NCI-H1417 treated with DMSO at 0.1 percent for 48 hours (cell line): Measurements from ENCODE around the gene ERICH3.

Experiments used
- DNase-seq: peaks from one replicate; lab custom pipeline; 2025; lab: John Stamatoyannopoulos, UW

ERICH3 gene, protein sequence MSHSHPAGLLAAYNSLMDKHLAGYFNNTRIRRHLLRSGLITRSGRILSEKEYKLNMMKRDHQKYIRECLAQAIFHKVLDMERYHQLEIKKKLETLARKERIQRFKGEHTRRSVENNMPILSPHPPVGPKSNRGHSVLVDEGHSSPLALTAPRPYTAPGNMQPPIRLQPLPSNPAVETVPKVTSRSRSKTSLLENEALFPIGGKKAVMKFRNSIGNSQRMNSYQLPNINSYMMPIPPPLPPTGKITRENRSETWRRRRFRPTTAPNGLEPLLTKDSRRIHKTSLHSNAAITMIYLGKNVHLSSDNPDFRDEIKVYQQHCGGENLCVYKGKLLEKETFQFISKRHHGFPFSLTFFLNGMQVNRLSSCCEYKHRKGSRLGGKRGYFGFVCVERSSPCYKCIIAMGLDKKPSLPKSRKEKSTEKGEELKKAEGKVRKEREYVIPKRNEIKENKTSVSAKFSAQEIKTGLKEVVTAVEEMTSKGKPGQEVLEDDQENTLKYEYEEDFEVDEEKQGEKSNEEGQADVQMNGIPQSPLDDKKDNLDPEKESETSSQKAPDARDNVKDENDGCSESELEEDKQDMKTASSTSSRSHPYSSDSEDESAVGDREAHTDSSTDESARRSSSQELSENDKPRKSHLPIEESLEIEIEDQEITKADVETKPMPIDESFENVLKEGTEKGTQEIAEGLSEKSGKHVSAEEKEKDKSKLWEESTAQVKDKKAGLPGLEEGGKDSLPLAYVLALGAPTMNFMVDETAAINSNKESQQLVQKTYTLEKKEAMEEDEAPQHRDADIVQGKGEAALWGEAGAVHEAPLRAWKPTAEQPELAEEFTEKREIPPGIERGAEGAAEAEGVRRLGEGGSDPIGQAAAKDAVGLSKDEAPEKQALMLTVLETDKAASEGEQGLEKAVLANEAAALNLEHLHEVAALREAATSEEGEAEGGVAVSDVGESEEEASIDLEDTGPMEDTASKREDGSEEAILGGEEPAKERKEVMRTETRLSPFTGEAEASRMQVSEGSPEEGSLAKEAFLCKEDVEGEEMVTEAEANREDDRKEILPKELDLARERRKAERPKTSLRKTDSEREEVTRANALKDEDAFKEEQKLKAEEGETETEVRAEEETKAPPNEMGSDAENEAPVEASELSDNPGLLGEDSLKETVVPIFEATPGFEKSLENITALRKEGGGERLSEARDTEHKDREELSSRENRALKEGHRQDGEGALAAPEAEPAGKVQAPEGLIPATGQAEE (N-terminal part only)

GRCh38 chr1:74673351-74674111 is at the start of gene ERICH3:
TSS of gene ERICH3 (minus strand) at chr1:74673792. CDS start at chr1:74673519, 273 bp downstream.
- peak; percentile 50 for DNase-seq

- no peak for DNase-seq
These were observed 44.0 kb upstream of the ERICH3 start for GRCh38 chr1:74717626-74718025.

- no peak for DNase-seq
These were observed 43.2 kb upstream of the ERICH3 start for GRCh38 chr1:74716822-74717221.

DNA sequence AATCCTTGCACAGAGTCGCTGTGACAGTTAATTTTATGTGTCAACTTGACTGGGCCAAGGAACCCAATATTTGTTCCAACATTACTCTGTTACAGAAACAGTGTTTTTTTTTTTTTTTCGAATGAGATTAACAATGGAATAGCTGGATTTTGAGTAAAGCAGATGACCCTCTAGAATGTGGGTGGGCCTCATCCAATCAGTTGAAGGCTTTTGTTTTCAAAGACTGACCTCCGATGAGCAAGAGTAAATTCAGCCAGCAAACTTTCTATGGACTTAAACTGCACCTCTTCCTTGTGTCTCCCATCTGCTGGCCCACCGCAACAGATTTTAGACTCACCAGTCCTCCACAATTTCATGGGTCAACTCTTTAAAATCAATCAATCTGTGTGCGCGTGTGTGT is 42.2 kb upstream of the ERICH3 start:
- no peak for DNase-seq

DNA sequence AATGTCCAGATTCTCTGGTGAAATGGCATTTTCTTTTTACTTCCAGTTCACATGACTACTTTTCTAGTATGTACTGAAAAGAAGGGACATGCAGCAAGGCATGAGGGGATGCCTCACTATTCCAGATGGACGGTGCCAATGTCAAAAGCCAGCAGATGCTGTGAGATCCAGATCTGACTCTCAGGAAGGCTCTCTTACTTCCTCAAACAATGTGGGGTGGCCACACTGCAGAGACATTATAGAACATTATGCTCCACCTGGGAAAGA is 41.6 kb upstream of the ERICH3 start:
- DNase-seq = no peak

- no peak for DNase-seq
These were observed 41.0 kb upstream of the ERICH3 start for GRCh38 chr1:74714429-74715235.

- no peak for DNase-seq
These were observed 40.3 kb upstream of the ERICH3 start for GRCh38 chr1:74713849-74714248.

DNA sequence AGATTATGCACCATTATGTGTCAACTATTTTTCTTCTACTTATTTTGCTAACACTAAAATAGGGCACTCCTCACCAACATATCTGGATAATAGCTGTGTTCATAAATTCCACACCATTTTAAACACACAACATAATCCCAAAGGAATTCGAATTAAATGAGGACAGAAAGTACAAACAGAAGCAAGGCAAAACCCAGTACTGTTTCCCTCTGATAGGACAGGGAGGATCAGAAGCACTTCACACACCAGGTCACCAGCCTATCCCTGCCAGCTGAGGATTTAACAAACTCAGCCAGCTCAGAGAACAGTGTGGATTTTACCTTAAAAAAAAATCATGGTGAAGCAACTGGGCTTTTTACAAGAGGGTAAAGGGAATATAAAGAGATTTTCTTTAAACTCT is 39.3 kb upstream of the ERICH3 start:
- DNase-seq = no peak

GRCh38 chr1:74703386-74704182 is 30.0 kb upstream of the ERICH3 start:
- DNase-seq = no peak

- DNase-seq = no peak
These were observed 25.7 kb upstream of the ERICH3 start for GRCh38 chr1:74699331-74699730.

DNA sequence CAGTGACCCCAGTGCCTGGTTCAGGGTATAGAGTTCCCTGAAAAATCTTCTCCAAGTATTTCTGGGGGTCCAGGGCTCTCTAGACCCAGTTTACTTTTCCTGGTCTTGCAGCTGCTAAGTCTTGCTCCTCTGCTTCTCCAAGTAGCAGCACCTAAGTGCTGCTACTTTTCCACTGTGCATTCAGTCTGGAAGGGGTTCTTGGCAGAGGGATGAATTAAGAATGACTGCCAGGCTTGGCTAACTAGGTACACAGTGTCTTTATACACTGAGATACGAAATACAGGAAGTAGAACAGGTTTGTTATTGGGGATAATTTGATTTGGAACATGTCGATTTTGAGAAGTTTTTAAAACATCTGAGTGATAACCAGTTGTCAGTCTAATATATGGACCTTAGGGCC is 24.2 kb upstream of the ERICH3 start:
- DNase-seq = no peak

DNA sequence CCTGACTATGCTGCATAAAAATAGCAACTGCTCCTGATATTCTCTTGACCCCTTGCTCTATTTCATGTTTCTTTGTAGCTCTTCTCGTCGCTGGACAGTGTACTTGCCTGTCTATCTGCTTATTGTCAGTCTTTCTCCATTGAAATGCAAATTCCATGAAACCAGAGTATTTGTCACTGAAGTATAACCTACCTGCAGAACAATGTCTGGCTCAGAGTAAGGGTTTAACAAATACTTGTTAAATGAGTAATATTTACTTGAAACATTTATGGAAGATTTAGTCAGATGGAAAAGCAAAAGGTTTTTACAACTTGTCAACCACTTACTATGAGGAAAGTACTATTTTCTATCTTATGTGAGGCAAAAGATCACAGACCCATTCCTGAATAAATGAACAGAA is 19.9 kb upstream of the ERICH3 start:
- DNase-seq = no peak

DNA sequence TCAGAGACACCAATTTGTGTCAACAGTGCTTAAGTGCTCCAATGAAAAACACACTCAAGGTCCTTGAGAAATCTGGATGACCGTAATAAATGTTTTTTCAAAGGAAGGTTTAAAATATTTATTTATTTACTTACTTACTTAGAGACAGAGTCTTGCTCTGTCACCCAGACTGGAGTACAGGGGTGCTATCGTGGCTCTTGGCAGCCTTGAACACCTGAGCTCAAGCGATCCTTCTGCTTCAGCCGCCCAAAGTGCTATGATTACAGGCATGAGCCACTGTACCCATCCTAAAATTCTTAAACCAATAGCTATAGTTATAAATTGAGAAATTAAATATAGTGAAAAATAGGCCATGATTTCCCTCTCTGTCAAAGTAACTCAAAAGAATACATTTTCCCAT is 17.3 kb upstream of the ERICH3 start:
- DNase-seq = no peak

- no peak for DNase-seq
These were observed 16.7 kb upstream of the ERICH3 start for GRCh38 chr1:74690364-74690696.

DNA sequence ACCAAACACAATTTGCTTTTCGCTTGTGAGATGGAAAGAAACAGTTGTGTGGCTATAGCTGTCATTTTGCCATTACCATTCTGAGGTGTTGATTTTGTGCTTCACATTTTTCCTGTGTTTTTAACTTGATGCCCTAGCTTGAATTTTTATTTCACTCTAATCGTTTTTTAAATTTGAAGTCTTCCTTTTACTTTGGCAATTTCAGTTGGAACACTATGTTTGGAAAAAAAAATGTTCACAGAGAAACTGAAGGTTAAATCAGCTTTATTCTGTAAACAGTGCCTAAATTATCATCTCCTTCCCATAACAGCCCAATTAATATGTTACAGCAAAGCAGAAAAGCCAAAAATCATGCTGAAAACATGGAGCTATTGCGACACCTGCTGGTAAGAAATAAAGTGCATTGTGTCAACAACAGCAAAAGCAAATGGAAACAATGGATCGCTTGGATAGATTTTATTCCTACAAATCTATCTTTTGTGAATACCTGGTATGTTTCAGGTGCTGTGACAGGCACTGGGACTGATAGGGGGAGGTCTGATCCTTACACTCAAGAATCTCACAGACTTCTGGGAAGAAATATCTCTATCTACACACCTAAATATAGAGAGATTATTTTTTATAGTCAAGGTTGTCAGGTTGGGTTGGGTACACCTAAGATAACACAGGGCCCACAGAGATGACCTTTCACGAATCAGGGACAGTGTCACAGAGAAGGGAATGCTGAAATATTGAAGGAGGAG is 16.2 kb upstream of the ERICH3 start:
- DNase-seq = peak; percentile 18

DNA sequence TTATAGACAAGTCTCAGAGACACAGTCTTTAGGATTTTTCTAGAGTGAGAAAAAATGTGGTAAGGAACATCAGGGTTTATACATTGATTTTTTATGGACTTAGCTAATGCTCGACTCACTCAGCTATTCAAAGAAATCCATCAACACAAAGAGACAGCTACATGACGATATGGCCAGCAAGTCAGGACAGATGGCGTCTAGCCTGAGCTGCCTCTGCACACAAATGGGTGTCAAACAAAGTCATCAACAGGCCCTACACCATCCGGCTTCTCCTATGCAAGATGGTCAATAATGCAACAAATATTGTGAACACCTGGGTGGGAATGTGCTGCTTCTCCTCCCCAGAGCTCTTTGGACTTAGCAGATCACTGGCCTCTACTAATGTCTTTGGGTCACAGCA is 13.3 kb upstream of the ERICH3 start:
- DNase-seq = no peak

DNA sequence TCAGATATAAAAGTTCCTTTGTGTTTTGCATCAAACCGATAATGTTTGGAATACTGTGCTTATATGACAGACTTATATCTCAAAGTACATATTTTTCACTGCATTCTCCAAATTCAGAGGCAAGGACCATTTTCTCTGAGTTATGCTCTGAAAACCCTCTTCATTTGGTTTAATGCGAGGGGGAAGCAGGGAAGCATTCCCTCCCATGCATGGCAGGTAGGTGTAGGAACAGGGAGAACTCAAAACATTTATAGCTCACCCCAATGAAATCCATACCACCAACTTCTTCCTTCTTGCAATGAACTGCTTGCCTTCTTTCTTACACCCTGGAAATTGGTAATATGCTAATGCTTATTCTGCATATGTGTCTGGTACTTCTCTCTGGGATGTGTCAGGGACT is 10.7 kb upstream of the ERICH3 start:
- DNase-seq = no peak

- DNase-seq = no peak
These were observed 10.1 kb upstream of the ERICH3 start for GRCh38 chr1:74683656-74684055.

- DNase-seq = no peak
These were observed 8.3 kb upstream of the ERICH3 start for GRCh38 chr1:74681851-74682250.

DNA sequence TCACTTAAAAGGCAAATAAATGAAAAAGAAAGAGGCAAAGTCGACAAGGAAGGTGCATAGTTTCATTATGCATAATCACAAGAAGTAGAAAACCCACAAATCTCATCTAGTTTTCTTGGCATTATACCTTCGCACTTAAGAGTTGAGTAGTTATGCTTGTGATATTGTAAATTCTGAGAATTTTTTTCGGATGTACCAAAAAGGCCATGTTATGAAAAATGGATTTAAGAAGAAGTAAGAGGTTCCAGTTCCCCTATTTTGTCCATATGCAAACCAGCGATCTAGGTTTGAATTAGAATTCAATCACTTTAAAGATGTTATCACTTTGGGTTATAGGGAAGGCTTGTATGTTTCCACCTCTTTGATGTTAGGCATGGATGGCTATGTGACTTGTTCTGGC is 7.9 kb upstream of the ERICH3 start:
- no peak for DNase-seq
